Activated naive CD8-positive, alpha-beta T cell treated with anti-CD3 and anti-CD28 coated beads, Interleukin-2, amount 10 ng/mL, durations not matched to agents 7 days and 5 days (primary cell): Measurements from ENCODE around the gene ARL15. TPM values are rescaled to one million over a fixed set of nuclear protein-coding genes. Genes with fewer than 3 reads are reported as not detected.

Source experiments
- ATAC-seq: fragments of 150-1000 bp; cut with Tn5 transposase; one replicate; pipeline ENCODE4 v1.10.0; 2021; ENCODE audit warnings: low read depth, moderate library complexity
- POLR2A ChIA-PET: fragments of 350-600 bp; sonication (Branson Sonifier 250); formaldehyde crosslinking; loops from one replicate; lab custom pipeline; 2021; ENCODE audit warnings: antibody characterized with exemption; lab: Charles Lee
- DNase-seq: peaks from one replicate; pipeline ENCODE4 v3.0.0; 2021
- H3K27ac Mint-ChIP-seq: one replicate; pipeline ENCODE4 v1.8.0; 2022; ENCODE audit warnings: mild to moderate bottlenecking, mixed read lengths
- H3K27me3 Mint-ChIP-seq: one replicate; pipeline ENCODE4 v1.8.0; 2022; ENCODE audit warnings: mild to moderate bottlenecking, moderate library complexity, mixed read lengths
- H3K36me3 Mint-ChIP-seq: one replicate; pipeline ENCODE4 v1.8.0; 2021; ENCODE audit warnings: mild to moderate bottlenecking, mixed read lengths
- H3K4me1 Mint-ChIP-seq: one replicate; pipeline ENCODE4 v1.8.0; 2021; ENCODE audit warnings: mixed read lengths
- H3K4me3 Mint-ChIP-seq: one replicate; pipeline ENCODE4 v1.8.0; 2022; ENCODE audit warnings: mild to moderate bottlenecking, moderate library complexity, mixed read lengths
- H3K9me3 Mint-ChIP-seq: one replicate; pipeline ENCODE4 v1.8.0; 2021; ENCODE audit warnings: mixed read lengths
- total RNA-seq, 2 experiments: library from RNA; stranded (reverse); gene quantifications; one replicate each; pipeline ENCODE4 v1.2.3, GENCODE V29; 2021

The ARL15 gene
- total RNA-seq, 2 experiments from 2014 or later = 9.8 to 12.2 TPM

- no peaks in the 10 kb centered on the region for H3K4me1 Mint-ChIP-seq
- POLR2A ChIA-PET = no interaction called here
- no peaks in the 10 kb centered on the region for H3K27me3 Mint-ChIP-seq
- ATAC-seq = no peak
- no peak overlapping the region for H3K27ac Mint-ChIP-seq
- no peak for DNase-seq
- H3K36me3 Mint-ChIP-seq = peaks cover 2% of the 10 kb centered on the region
- H3K9me3 Mint-ChIP-seq = no peaks in the 10 kb centered on the region
- H3K4me3 Mint-ChIP-seq = no peak overlapping the region
Observed at GRCh38 chr5:53929152-53929551, 381.2 kb downstream of the ARL15 start.

DNA sequence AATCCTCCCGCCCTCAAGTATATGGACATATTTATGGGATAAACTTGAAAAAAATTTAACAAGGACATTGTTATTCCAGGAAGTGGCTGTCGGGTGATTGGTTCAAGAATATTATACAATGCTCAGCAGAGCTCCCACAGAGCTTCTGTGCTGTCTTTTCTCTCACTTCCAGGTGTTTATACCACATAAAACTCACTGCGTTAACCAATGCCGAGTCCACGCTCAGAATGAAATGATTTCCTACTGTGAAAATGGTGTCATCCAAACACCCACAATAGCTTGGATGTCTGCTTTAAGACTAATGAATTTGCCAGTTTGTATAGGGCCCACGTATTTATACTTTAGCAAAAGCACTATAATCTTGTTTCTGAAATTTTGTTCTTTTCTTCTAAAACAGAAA, 381.7 kb downstream of the ARL15 start:
- Mint-ChIP-seq H3K4me3 (no peak overlapping the region), H3K36me3 (peaks cover 2% of the 10 kb centered on the region), H3K27ac (no peak overlapping the region), H3K27me3 (no peaks in the 10 kb centered on the region), H3K4me1 (no peaks in the 10 kb centered on the region), H3K9me3 (no peaks in the 10 kb centered on the region)
- POLR2A ChIA-PET = no interaction called here
- no peak for DNase-seq
- no peak for ATAC-seq

GRCh38 chr5:53927668-53928247, 382.6 kb downstream of the ARL15 start:
- H3K9me3 Mint-ChIP-seq = no peaks in the 10 kb centered on the region
- H3K4me1 Mint-ChIP-seq = no peaks in the 10 kb centered on the region
- H3K27ac Mint-ChIP-seq = no peak overlapping the region
- no peaks in the 10 kb centered on the region for H3K27me3 Mint-ChIP-seq
- ATAC-seq (no peak), DNase-seq (no peak)
- H3K4me3 Mint-ChIP-seq = no peak overlapping the region
- POLR2A ChIA-PET = no interaction called here
- H3K36me3 Mint-ChIP-seq = peaks cover 2% of the 10 kb centered on the region

DNA sequence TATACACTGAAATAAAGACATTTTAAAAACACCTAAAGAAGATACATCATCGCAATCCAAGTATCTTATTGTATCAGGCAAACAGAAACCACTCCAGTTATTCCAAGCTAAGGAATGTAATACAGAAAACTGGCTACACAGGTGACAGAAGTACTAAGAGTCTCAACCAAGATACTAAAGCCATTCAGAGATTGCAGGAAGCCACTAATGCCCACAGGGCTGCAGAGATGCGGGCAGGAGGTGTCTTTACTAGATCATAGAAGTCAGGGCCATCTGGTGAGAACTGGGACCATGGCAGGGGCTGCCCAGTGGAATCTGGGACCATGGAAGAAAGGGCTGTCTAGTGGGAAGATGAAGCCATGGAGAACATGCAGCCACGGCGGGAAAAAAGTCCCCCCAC, 384.3 kb downstream of the ARL15 start:
- no peak for ATAC-seq
- no peak overlapping the region for H3K27ac Mint-ChIP-seq
- peaks cover 4% of the 10 kb centered on the region for H3K4me1 Mint-ChIP-seq
- H3K27me3 Mint-ChIP-seq = no peaks in the 10 kb centered on the region
- DNase-seq = no peak
- H3K9me3 Mint-ChIP-seq = peaks cover 2% of the 10 kb centered on the region
- H3K4me3 Mint-ChIP-seq = no peak overlapping the region
- POLR2A ChIA-PET = no interaction called here
- H3K36me3 Mint-ChIP-seq = peaks cover 2% of the 10 kb centered on the region

- POLR2A ChIA-PET = no interaction called here
- DNase-seq = no peak
- H3K4me1 Mint-ChIP-seq = peaks cover 4% of the 10 kb centered on the region
Observed at GRCh38 chr5:53924392-53924791, 386.0 kb downstream of the ARL15 start.

GRCh38 chr5:53923961-53924360, 386.4 kb downstream of the ARL15 start:
- Mint-ChIP-seq H3K36me3 (peaks cover 2% of the 10 kb centered on the region), H3K4me1 (peaks cover 4% of the 10 kb centered on the region), H3K4me3 (no peak overlapping the region), H3K27me3 (no peaks in the 10 kb centered on the region), H3K9me3 (peaks cover 2% of the 10 kb centered on the region), H3K27ac (no peak overlapping the region)
- POLR2A ChIA-PET = no interaction called here
- ATAC-seq (no peak), DNase-seq (no peak)

More at GRCh38 chr5:53924392-53924791, 386.0 kb downstream of the ARL15 start:
- H3K27ac Mint-ChIP-seq = no peak overlapping the region
- peaks cover 2% of the 10 kb centered on the region for H3K36me3 Mint-ChIP-seq
- H3K9me3 Mint-ChIP-seq = peaks cover 2% of the 10 kb centered on the region
- no peak overlapping the region for H3K4me3 Mint-ChIP-seq
- no peaks in the 10 kb centered on the region for H3K27me3 Mint-ChIP-seq
- no peak for ATAC-seq

- Mint-ChIP-seq H3K4me3 (no peak overlapping the region), H3K27me3 (no peaks in the 10 kb centered on the region), H3K27ac (no peak overlapping the region), H3K36me3 (no peaks in the 10 kb centered on the region), H3K4me1 (peaks cover 4% of the 10 kb centered on the region), H3K9me3 (peaks cover 2% of the 10 kb centered on the region)
- ATAC-seq = no peak
- POLR2A ChIA-PET = no interaction called here
- DNase-seq = no peak
Observed at GRCh38 chr5:53922508-53923498, 387.6 kb downstream of the ARL15 start.

- Mint-ChIP-seq H3K9me3 (peaks cover 2% of the 10 kb centered on the region), H3K4me1 (peaks cover 4% of the 10 kb centered on the region), H3K36me3 (no peaks in the 10 kb centered on the region), H3K27ac (no peak overlapping the region), H3K27me3 (no peaks in the 10 kb centered on the region), H3K4me3 (no peak overlapping the region)
- ATAC-seq (no peak), DNase-seq (no peak)
- POLR2A ChIA-PET = no interaction called here
Observed at GRCh38 chr5:53917826-53918225, 392.5 kb downstream of the ARL15 start.

GRCh38 chr5:53917095-53917494, 393.3 kb downstream of the ARL15 start:
- POLR2A ChIA-PET = no interaction called here
- H3K4me3 Mint-ChIP-seq = no peak overlapping the region
- H3K36me3 Mint-ChIP-seq = no peaks in the 10 kb centered on the region
- H3K27me3 Mint-ChIP-seq = no peaks in the 10 kb centered on the region
- H3K27ac Mint-ChIP-seq = no peak overlapping the region
- peaks cover under 1% of the 10 kb centered on the region for H3K9me3 Mint-ChIP-seq
- no peak for DNase-seq
- no peak for ATAC-seq
- no peaks in the 10 kb centered on the region for H3K4me1 Mint-ChIP-seq

DNA sequence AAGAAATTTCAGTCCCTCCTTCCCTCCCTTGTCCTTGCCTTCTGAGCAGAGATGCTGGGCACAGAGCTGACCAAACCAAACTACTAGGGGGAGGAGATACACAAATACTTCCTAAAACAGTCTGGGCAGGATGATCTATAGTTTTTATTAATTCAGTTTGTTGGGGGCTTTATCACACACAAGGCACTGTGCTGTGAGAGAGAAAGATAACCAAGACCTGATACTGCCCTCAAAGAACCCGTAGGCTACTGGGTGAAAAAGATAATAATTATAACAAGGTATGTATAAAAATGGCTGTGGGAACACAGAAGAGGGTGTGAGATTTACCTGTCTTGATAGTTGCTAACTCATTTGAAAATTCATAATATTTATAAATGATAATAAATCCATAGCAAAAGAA, 395.3 kb downstream of the ARL15 start:
- no peak for ATAC-seq
- Mint-ChIP-seq H3K27me3 (no peaks in the 10 kb centered on the region), H3K27ac (no peak overlapping the region), H3K36me3 (no peaks in the 10 kb centered on the region), H3K9me3 (no peaks in the 10 kb centered on the region), H3K4me1 (no peaks in the 10 kb centered on the region), H3K4me3 (no peak overlapping the region)
- DNase-seq = no peak
- POLR2A ChIA-PET = no interaction called here

DNA sequence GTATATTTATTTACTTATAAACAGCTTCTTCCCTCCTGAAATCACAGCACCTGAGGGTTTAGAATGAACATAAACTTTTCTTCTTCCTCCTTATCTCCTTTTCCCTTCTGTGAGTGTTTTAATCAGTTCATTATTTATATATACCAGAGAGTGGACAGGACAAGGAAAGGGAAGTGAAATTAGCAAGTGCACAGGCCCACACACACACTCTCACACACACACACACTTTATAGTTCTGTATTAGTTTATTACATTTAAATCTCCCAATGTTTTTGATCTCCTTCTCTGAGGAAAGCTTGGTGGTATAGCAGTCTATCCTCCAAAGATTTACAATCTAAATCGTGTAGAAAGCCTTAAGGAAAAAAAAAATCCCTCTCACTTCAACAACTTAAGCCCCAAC, 396.4 kb downstream of the ARL15 start:
- Mint-ChIP-seq H3K4me1 (no peaks in the 10 kb centered on the region), H3K27me3 (no peaks in the 10 kb centered on the region), H3K4me3 (no peak overlapping the region), H3K27ac (no peak overlapping the region), H3K9me3 (no peaks in the 10 kb centered on the region), H3K36me3 (no peaks in the 10 kb centered on the region)
- POLR2A ChIA-PET = no interaction called here
- DNase-seq (no peak), ATAC-seq (no peak)

- Mint-ChIP-seq H3K27me3 (no peaks in the 10 kb centered on the region), H3K36me3 (no peaks in the 10 kb centered on the region), H3K9me3 (peaks cover under 1% of the 10 kb centered on the region), H3K4me1 (no peaks in the 10 kb centered on the region), H3K27ac (no peak overlapping the region), H3K4me3 (no peak overlapping the region)
- POLR2A ChIA-PET = no interaction called here
- DNase-seq (no peak), ATAC-seq (no peak)
Observed at GRCh38 chr5:53908757-53909156, 401.6 kb downstream of the ARL15 start.

- Mint-ChIP-seq H3K4me3 (no peak overlapping the region), H3K4me1 (no peaks in the 10 kb centered on the region), H3K36me3 (no peaks in the 10 kb centered on the region), H3K9me3 (peaks cover 3% of the 10 kb centered on the region), H3K27me3 (no peaks in the 10 kb centered on the region), H3K27ac (no peak overlapping the region)
- ATAC-seq = no peak
- POLR2A ChIA-PET = no interaction called here
- DNase-seq = no peak
Observed at GRCh38 chr5:53907827-53908226, 402.5 kb downstream of the ARL15 start.

DNA sequence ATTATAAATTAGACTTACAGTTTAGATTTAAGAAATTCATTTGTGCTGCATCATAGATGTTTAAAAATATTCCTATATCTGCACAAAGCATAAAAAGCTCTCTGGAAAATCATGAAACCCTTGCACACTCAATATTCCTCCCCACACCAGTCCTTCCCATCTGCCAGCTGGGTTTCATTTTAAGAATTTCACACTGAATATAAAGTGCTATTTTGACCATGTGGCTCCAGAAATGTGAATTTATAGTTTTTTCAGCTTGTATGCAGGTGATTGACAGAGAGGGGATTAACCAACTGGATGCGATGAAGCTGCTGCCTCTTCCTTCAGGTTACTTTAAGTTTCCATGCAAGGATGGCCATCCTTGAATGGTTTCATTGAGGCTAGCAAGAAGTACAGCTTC, 403.6 kb downstream of the ARL15 start:
- Mint-ChIP-seq H3K27me3 (no peaks in the 10 kb centered on the region), H3K27ac (no peak overlapping the region), H3K4me3 (no peak overlapping the region), H3K36me3 (no peaks in the 10 kb centered on the region), H3K4me1 (no peaks in the 10 kb centered on the region), H3K9me3 (peaks cover 3% of the 10 kb centered on the region)
- ATAC-seq (no peak), DNase-seq (no peak)
- POLR2A ChIA-PET = no interaction called here
